Left renal pelvis (tissue), 4 donors: ENCODE results near the gene ANKRD22. TPM values are rescaled to one million over a fixed set of nuclear protein-coding genes. Genes with fewer than 3 reads are reported as not detected.
"Not testable (repeated sequence)": the region's sequence is repeated elsewhere in the genome, so short reads cannot be mapped to it uniquely, and the experiment has no call there.

Experiments used
- DNase-seq, 4 donors: peaks; one replicate each; pipeline ENCODE4 v3.0.0-alpha.2; 2013; ENCODE audit warnings: low read depth in 4 of 4, low spot score in 3 of 4
- polyA plus RNA-seq, 4 donors: library from polyadenylated mRNA; unstranded; fragments of 120-200 nt; gene quantifications; one replicate each; pipeline ENCODE4 v1.2.1, GENCODE V29; 2013; ENCODE audit not compliant: insufficient read length in 4 of 4

ANKRD22 gene
- under 1 TPM; 0.10 to 0.73 (median 0.30) TPM for polyA plus RNA-seq

- peak in 2 of 4 donors; percentile 8 to 25 for DNase-seq
These were observed at the start of gene ANKRD22 for GRCh38 chr10:88851706-88852105. Gene ANKRD22 (minus strand): TSS chr10:88851844. CDS start chr10:88851607, 237 bp downstream.

GRCh38 chr10:88899886-88900285 is 48.2 kb upstream of the ANKRD22 start:
- no peak for DNase-seq

- DNase-seq: no peak
These were observed 47.1 kb upstream of the ANKRD22 start for GRCh38 chr10:88898727-88899126.

- DNase-seq: no peak
These were observed 45.6 kb upstream of the ANKRD22 start for GRCh38 chr10:88896994-88897853.

GRCh38 chr10:88896372-88896993 is 44.8 kb upstream of the ANKRD22 start:
- DNase-seq: no peak

- no peak for DNase-seq
These were observed 43.6 kb upstream of the ANKRD22 start for GRCh38 chr10:88895250-88895649.

GRCh38 chr10:88893611-88894010 is 42.0 kb upstream of the ANKRD22 start:
- DNase-seq: no peak

- no peak for DNase-seq
These were observed 40.8 kb upstream of the ANKRD22 start for GRCh38 chr10:88892222-88892967.

GRCh38 chr10:88890681-88891381 is 39.2 kb upstream of the ANKRD22 start:
- DNase-seq: no peak

- no peak for DNase-seq
These were observed 38.1 kb upstream of the ANKRD22 start for GRCh38 chr10:88889559-88890337.

GRCh38 chr10:88888810-88889445 is 37.3 kb upstream of the ANKRD22 start:
- DNase-seq: no peak

- DNase-seq: no peak
These were observed 34.9 kb upstream of the ANKRD22 start for GRCh38 chr10:88886557-88886956.

GRCh38 chr10:88883448-88883809 is 31.8 kb upstream of the ANKRD22 start:
- DNase-seq: no peak

- DNase-seq: not testable (repeated sequence)
These were observed 31.2 kb upstream of the ANKRD22 start for GRCh38 chr10:88882646-88883447.

GRCh38 chr10:88881922-88882645 is 30.4 kb upstream of the ANKRD22 start:
- DNase-seq: no peak

- DNase-seq: no peak
These were observed 29.7 kb upstream of the ANKRD22 start for GRCh38 chr10:88881320-88881719.

- DNase-seq: peak; percentile 41 to 58 (median 54)
These were observed 28.8 kb upstream of the ANKRD22 start for GRCh38 chr10:88880282-88881076.
